Neural progenitor cell (in vitro differentiated cells): ENCODE data around the gene NR1H3. TPM values are rescaled to one million over a fixed set of nuclear protein-coding genes. Genes with fewer than 3 reads are reported as not detected.

ENCODE experiments used
- DNase-seq: peaks from one replicate; pipeline ENCODE4 v3.0.0-alpha.2; 2016; ENCODE audit warnings: low spot score
- H2AFZ ChIP-seq: fragments of 200-600 bp; sonication (generic); replicated peaks from 2 replicates; pipeline ENCODE4 v1.6.1; 2016; ENCODE audit warnings: antibody characterized with exemption
- H3F3A ChIP-seq: fragments of 200-600 bp; sonication (generic); 2 replicates; pipeline ENCODE4 v1.6.1; 2016; ENCODE audit warnings: antibody characterized with exemption, low read depth
- H3K27ac ChIP-seq: fragments of 200-600 bp; sonication (generic); 2 replicates; pipeline ENCODE4 v1.5.1; 2016; ENCODE audit warnings: mild to moderate bottlenecking
- H3K27me3 ChIP-seq: fragments of 200-600 bp; sonication (generic); 2 replicates; pipeline ENCODE4 v1.6.1; 2016; ENCODE audit warnings: mild to moderate bottlenecking, moderate library complexity
- H3K36me3 ChIP-seq: fragments of 200-600 bp; sonication (generic); 2 replicates; pipeline ENCODE4 v1.5.1; 2016
- H3K4me1 ChIP-seq: fragments of 200-600 bp; sonication (generic); 2 replicates; pipeline ENCODE4 v1.6.1; 2016; ENCODE audit warnings: mixed run types
- H3K4me2 ChIP-seq: fragments of 200-600 bp; sonication (generic); 2 replicates; pipeline ENCODE4 v1.6.1; 2016
- H3K4me3 ChIP-seq: fragments of 200-600 bp; sonication (generic); 2 replicates; pipeline ENCODE4 v1.5.1; 2016
- H3K79me2 ChIP-seq: fragments of 200-600 bp; sonication (generic); 2 replicates; pipeline ENCODE4 v1.6.1; 2016; ENCODE audit warnings: low read depth
- H3K9ac ChIP-seq: fragments of 200-600 bp; sonication (generic); 2 replicates; pipeline ENCODE4 v1.6.1; 2016
- H3K9me3 ChIP-seq: fragments of 200-600 bp; sonication (generic); 2 replicates; pipeline ENCODE4 v1.5.1; 2016; ENCODE audit warnings: low read depth
- H4K20me1 ChIP-seq: fragments of 200-600 bp; sonication (generic); 2 replicates; pipeline ENCODE4 v1.6.1; 2016; ENCODE audit warnings: low read depth
- H3K27ac Mint-ChIP-seq: 3 replicates; pipeline ENCODE4 v1.8.0; 2021; ENCODE audit warnings: mixed read lengths
- H3K27me3 Mint-ChIP-seq: 2 replicates; pipeline ENCODE4 v1.8.0; 2022; ENCODE audit warnings: low read depth, mild to moderate bottlenecking, inconsistent platforms, moderate library complexity, mixed read lengths; ENCODE audit not compliant: insufficient read depth
- H3K36me3 Mint-ChIP-seq: 3 replicates; pipeline ENCODE4 v1.8.0; 2021; ENCODE audit warnings: mixed read lengths
- H3K4me1 Mint-ChIP-seq: 3 replicates; pipeline ENCODE4 v1.8.0; 2021; ENCODE audit warnings: mixed read lengths
- H3K4me3 Mint-ChIP-seq: 3 replicates; pipeline ENCODE4 v1.8.0; 2021; ENCODE audit warnings: mild to moderate bottlenecking, moderate library complexity, mixed read lengths
- H3K9me3 Mint-ChIP-seq: 3 replicates; pipeline ENCODE4 v1.8.0; 2020; ENCODE audit warnings: mixed read lengths
- CTCF ChIP-seq: fragments of 200-600 bp; sonication (generic); IDR thresholded peaks from 2 replicates; pipeline ENCODE4 v1.5.1; 2017; ENCODE audit warnings: antibody characterized with exemption, mild to moderate bottlenecking
- EZH2 ChIP-seq: fragments of 200-600 bp; sonication (generic); IDR thresholded peaks from 2 replicates; pipeline ENCODE4 v1.6.1; 2017; ENCODE audit warnings: antibody characterized with exemption, mild to moderate bottlenecking, moderate library complexity
- EZH2phosphoT487 ChIP-seq: fragments of 200-600 bp; sonication (generic); IDR thresholded peaks from 2 replicates; pipeline ENCODE4 v1.6.1; 2017; ENCODE audit warnings: antibody characterized with exemption
- total RNA-seq: library from RNA; depleted of rRNA; stranded (reverse); fragments of >200 nt; gene quantifications from 2 replicates; pipeline ENCODE4 v1.2.3, GENCODE V29; 2015; ENCODE audit warnings: low replicate concordance

Gene NR1H3
- total RNA-seq, 1 donor from 2014 or later = 7.5 TPM

GRCh38 chr11:47318166-47318565 lies 60.4 kb downstream of the NR1H3 start:
- TF ChIP-seq CTCF (no peak), EZH2phosphoT487 (no peak), EZH2 (no peak)
- no peaks in the 10 kb centered on the region for H4K20me1 ChIP-seq

More at GRCh38 chr11:47318166-47318565, 60.4 kb downstream of the NR1H3 start:
- H3K79me2 ChIP-seq = no peaks in the 10 kb centered on the region
- no peaks in the 10 kb centered on the region for H3K9me3 ChIP-seq
- Mint-ChIP-seq H3K36me3 (peaks cover 20% of the 10 kb centered on the region), H3K9me3 (no peaks in the 10 kb centered on the region), H3K27ac (no peak overlapping the region), H3K27me3 (peaks cover 2% of the 10 kb centered on the region), H3K4me1 (no peaks in the 10 kb centered on the region), H3K4me3 (no peak overlapping the region)
- no peak overlapping the region for H3K9ac ChIP-seq
- H3K27me3 ChIP-seq = no peaks in the 10 kb centered on the region
- H3K4me1 ChIP-seq = no peaks in the 10 kb centered on the region
- H3K27ac ChIP-seq = no peak overlapping the region
- no peak overlapping the region for H3K4me3 ChIP-seq
- H2AFZ ChIP-seq = no peak overlapping the region
- no peak for DNase-seq
- no peaks in the 10 kb centered on the region for H3F3A ChIP-seq
- H3K4me2 ChIP-seq = no peak overlapping the region
- H3K36me3 ChIP-seq = no peaks in the 10 kb centered on the region

Other genes starting within 250 kb of the NR1H3 start
- 95.0 and 160 TPM in 2 replicates for gene ARFGAP2, start 81.1 kb upstream of the NR1H3 start, total RNA-seq
- 7.1 and 11.2 TPM in 2 replicates for gene PACSIN3, start 71.6 kb upstream of the NR1H3 start, total RNA-seq
- gene DDB2, start 43.0 kb upstream of the NR1H3 start, total RNA-seq = 61.4 and 76.9 TPM in 2 replicates
- gene ACP2, start 9.2 kb upstream of the NR1H3 start, total RNA-seq = 23.9 and 24.3 TPM in 2 replicates
- 16.1 and 25.9 TPM in 2 replicates for gene MADD, start 12.1 kb downstream of the NR1H3 start, total RNA-seq
- 0.06 and 0.12 TPM in 2 replicates for gene MYBPC3, start 94.7 kb downstream of the NR1H3 start, total RNA-seq
- not detected in 2 replicates for gene SPI1, start 120.6 kb downstream of the NR1H3 start, total RNA-seq
- gene SLC39A13, start 150.6 kb downstream of the NR1H3 start, total RNA-seq = 11.3 and 36.4 TPM in 2 replicates
- 126 and 175 TPM in 2 replicates for gene PSMC3, start 168.4 kb downstream of the NR1H3 start, total RNA-seq
- gene RAPSN, start 191.1 kb downstream of the NR1H3 start, total RNA-seq = not detected in 2 replicates